GM19397 (cell line): ENCODE results near the gene MGAT4A.

Source experiments
- ATAC-seq: cut with Tn5 transposase; IDR thresholded peaks from one replicate; pipeline ENCODE4 v1.9.1; 2021; ENCODE audit warnings: mild to moderate bottlenecking, moderate library complexity; ENCODE audit not compliant: unreplicated experiment

The MGAT4A gene

DNA sequence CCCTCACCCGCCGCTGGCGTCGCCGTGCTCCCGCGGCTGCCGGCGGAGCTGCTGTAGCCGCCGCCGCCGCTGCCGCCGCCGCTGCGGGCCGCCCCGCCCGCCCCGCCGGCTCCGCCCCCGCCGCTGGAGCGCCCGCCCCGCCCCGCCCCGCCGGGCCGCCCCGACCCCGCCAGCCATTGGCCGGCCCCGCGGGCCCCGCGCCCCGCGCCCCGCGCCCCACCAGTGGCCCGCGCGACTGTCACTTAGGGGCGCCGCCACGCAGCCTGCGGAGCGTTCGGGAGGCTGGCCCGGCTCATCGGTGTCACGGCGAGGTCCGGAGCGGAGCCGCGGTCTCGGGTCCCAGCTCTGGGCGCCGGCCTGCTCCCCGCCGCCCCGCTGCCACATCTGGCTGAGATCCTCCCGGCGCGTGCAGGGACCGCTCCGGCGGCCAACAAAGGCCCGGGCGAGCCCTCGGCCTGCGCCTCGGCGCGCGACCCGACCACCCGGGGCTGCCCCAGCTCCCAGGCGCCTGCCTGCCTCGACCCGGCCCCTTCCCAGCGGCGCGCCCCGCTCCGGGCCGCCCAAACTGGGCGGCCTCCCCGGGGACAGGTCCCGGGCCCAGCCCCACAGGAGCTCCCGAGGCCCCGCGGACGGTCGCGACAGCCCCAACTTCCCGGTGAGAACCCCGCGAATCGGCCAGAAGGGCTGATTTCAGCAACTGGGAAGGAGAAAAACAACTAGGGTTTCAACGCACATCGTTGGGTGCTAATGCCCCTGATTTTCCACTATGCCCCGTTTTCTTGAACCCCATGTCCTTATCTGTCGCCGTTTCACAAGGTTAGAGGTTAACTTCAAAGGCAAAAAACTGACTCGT is at the start of gene MGAT4A:
Gene MGAT4A (minus strand): TSS at position 92 of the 853 bp plus-strand sequence. CDS start 4,800 bp downstream, outside the sequence.
- ATAC-seq, result peak; percentile 84

DNA sequence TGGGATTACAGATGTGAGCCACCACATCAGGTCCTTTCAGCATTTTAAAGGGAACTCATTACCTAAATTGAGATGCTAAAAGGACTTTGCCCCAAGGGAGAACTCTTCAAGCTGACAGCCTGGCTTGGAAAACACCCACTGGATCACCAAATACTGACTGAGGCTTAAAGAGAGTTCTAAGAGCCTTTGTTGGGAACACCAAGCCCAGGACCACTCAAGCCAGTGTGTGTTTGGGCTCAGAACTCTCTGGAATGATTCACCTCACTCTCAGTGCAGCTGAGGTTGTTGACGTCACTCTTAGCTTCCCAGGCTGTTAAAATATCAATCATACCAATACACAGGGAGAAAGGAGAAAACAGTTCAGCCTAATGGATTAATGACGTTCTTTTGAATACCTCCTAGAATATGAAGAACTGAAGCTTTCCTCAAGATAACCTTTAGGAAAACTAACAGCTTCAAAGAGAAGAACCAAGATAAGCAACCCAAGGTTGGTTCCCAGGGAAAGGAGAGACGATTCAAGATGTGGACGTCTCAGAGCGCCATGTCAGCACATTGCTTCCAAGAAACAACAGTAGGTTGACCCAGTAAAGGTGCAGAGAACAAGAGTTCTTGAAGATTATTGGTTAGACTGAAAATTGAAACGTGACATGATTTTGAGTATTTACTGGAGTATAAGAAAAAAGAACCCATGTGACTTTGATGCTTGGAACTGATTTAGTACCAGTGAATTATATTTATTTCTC is 48.0 kb upstream of the MGAT4A start:
- ATAC-seq, result no peak

DNA sequence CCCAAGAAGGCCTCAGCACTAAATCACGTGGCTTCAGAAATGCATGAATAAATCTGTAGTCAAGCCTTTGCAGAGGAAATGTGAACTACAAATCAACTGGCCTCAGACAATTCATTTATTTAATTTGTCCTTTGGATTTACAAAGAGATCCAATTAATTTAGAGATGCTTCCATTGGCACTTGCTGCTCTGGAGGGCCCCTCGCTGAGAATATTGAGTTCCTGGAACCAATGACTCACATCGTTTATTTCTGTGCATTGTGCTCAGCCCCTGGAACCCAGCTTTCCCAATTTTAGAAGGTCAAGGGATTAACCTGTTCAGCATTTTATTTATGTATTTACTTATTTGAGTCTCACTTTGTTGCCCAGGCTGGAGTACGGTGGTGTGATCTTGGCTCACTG is 47.2 kb upstream of the MGAT4A start:
- ATAC-seq, result no peak

DNA sequence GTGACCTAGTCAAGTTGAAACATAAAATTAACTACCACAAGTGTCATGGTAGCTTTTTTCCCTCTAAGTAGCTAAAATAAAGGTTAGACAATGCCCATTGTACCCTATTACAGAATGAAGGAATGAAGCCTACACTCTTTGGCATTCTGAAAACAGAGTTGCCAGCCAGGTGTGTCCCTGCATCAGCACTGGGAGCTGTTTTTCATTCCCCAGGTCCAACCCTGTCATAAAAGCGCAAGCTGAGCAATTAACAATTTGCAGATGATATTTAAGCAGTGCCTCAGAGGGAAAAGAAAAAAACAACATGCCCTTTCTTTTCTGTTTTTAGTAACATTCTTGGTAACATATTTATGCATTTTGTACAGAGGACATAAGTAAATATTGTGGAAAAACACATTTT is 46.8 kb upstream of the MGAT4A start:
- no peak for ATAC-seq

DNA sequence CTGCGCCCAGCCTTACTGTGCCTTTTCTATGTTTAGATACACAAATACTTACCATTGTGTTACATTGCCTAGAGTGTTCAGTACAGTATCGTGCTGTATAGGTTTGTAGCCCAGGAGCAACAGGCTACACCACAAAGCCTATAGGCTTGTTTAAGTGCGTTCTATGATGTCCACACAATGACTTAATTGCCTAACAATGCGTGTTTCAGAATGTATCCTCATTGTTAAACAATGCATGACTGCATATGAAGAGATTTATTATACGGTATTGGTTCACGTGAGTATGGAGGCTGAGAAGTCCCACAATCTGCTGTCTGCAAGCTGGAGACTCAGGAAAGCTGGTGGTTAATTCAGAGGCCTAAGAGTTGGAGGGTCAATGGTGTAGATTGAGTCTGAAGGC is 46.1 kb upstream of the MGAT4A start:
- no peak for ATAC-seq

DNA sequence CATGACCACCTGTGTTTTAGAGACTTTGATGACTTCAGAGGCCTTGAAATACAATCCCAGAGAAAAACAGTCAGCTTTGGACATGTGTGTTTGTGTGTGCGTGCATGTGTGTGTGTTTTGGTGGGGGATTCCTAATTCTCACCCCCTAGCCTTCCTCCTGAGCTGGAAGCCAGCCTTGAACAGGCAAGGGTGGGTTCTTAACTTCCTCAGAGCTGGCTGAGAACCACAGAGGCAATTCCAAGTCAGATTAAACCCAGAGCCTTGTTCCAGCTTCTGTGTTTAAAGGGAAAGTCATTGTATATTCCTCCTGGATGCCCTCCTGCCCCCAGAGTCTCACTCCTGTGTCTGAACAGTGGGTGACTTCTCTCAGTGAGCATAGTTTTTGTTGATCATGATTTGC is 45.2 kb upstream of the MGAT4A start:
- ATAC-seq, result no peak

DNA sequence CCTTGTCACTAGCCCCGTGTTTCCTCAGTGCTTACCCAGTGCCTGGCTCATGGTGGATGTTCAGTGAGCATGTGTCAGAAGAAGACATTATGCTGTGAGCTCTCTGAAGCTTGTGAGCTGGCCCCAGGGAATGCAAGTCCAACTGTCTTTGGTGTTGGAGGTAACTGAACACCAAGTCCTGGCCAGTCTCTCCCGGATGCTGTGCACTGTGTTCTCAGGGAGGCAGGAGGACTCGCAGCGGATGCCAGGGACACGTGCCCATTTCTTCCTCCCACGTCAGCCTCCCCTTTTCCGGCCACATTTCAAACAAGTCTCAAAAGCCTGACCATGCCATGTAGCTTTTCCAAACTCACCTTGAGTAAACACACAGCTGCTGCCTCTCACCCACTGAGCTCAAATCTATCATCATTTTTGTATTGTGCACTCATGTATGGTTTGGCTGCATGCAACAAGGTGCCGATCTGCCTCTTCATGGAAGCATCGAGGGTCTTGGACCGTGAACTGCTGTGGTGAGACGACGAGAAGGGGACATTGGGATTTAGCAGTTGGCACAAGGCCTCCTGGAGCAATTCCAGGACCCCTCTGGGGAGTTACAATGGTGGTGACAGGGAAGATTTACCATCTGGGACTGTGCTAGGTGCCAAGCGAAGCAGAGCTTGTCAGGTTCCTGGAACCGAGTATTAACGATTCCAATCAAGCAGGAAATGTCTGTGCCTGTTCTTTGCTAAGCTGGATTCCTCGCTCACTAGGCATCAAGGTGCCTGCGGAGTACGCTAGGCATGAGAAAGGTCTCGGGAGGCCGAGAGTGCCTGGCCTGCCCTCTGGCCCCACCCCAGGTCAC is 44.4 kb upstream of the MGAT4A start:
- no peak for ATAC-seq

DNA sequence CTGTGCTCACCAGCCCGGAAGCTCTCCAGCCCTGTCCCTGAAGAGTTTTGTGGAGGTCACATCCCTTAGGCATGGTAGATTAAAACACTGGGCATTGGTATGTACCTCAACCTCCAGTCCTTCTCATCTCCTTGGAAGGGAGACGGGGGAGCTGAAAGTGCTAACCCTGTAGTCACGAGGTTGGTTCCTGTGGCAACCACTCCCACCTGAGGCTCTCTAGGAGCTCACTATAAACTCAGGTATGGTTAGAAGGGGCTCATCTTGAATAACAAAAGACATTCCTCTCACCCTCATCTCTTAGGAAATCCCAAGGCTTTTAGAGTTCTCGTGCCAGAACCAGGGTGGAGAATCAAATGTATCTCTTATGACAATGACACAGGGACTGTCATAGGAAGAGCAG is 43.0 kb upstream of the MGAT4A start:
- ATAC-seq, result no peak

DNA sequence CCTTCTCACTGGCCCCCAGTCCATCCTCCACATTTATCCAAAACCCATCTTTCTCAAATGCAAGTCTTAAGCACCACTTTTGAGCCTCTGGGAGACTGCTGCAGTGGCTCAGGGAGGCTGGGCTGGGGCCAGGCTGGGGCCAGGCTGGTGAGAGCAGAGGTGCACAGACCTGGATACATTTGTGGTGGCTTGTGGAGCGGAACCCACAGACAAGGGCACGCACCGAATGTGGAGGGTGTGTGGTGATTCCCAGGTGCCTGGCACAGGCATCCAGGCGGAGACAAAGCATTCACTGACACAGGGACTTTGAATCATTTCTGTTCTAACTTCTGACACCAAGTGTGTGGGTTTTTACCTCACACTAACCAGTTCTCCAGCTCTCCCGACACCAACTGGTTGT is 42.2 kb upstream of the MGAT4A start:
- no peak for ATAC-seq

DNA sequence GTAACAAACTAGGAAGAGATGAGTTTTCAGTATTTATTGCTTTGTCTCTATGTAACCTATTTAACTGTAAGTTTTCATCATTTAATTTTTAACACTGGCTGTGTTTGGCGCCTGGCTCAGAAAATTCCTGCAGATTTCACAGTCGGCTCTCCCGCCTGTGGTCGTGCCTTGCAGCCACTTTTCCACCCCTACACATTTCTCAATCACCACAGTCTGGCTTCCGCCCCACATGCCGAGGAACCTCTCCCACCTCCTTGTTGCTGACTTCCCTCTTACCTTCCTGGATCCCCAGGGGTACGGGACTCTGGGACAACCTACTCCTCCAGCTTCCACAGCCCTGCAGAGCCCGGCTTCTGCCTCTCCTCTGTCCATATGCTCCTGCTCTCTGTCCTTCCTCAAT is 41.6 kb upstream of the MGAT4A start:
- no peak for ATAC-seq

DNA sequence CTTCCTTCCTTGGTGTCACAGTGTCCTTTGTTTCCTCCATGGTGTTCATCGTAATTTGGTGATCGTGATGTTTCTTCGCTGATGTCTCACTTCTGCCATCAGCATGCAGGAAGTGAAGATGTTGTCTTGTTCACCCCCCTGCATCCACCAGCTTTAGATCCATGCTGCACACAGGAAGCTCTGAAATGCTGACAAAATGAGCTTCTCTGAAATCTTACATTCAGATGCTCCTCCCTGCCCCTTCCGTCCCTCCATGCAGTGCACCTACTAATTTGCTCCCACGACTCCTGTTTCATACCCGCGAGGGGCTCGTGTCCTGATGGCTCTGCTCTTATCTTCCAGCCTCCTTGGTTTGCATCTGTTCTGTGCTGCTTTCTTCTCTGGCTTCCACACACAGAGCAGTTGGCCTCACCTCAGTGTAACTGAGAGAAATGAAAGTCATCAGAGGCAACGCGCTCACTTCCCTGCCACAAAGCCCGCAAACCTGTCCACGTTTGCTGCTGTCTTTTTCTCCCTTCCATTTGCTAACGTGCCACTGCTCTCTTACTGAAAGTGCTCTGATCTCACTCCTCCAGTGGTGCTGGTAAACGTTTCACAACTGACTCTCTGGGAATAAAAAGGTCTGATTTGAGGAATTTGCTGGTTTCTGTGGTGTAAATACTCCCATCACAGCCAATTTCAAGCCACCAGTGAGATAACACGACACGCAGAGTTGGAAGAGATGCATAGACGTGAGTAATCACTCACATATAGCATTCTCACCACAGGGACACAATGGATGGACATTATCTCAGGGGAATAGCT is 41.0 kb upstream of the MGAT4A start:
- no peak for ATAC-seq

DNA sequence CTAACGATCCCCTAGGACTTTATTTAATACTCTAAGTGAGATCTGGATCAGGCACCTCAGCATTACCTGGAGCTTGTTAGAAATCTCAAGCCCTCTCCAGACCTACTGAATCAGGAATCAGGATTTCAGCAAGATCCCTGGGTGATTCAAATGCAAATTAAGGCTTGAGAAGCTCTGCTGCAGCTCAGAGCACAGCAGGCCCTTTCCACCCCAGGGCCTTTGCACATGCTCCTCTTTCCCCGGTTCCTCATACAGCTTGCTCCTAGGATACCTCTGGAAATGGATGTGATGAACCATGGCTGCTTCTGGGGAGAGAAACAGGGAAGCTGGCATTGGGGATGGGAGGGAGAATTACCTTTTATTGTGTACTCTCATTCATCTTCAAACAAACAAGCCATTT is 40.3 kb upstream of the MGAT4A start:
- no peak for ATAC-seq

DNA sequence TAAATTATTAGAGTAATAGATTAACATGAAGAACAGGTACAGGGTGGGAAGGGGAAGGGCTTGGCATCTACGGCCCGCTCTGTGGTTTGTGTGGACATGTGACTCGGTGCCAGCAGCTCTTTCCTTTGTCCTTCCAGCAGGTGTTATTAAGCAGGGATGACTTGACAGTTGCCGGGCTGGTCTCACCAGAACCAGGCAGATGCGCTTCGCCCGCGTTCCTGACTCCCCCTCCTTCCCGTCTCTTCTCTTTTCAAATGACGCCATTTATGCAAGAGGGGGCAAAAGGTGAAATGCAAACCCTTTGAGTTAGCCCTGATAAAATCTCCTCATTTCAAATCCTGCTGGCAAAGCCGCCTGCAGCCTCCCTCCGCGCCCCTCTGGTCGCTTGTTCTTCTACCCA is 38.9 kb upstream of the MGAT4A start:
- no peak for ATAC-seq

DNA sequence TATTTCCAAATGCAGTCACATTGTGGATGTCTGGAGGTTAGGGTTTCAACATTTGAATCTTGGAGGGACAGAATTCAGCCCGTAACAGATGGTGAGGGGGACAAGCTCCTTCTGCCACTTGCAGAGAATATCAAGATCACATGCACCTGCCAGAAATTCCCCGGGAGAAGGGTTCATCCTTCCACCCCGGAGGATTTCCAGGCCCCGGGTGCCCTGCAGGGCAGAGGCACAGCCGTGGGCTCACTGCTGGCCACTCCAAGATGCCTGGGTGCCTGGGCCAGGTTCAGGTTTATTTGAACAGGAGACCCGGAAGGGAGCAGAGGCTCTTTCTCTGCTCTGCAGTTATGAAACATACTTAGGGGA is 38.2 kb upstream of the MGAT4A start:
- ATAC-seq, result no peak

DNA sequence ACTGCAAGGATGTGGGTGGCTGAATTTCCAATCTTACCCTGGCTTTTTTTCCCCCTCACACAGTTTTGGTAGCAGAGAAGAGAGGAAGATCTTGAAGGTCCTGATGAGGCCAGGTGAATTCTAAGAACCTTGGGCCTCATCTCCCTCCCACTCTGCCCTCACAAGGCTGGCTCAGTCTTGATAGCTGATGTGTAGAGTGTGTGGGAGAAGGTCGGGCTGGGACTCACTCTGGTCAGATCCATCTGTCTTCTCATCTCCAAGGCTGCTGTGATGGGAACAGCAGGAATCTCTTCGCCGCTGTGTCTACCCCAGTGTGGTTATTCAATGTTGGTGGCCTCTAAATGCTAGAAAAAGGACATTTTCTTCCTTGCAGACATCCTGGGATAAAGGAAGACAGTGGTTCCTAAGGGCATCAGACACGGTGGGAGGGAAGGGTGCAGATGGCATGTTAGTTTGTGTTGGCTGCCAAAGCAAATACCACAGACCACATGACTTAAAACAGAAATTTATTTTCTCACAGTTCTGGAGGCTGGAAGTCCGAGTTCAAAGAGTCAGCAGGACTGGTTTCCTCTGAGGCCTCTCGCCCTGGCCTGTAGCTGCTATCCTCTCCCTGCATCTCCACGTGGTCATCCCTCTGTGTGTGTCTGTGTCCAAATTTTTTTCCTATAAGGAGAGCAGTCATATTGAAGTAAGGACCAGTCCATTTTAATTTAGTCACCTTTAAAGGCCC is 37.6 kb upstream of the MGAT4A start:
- ATAC-seq, result no peak

DNA sequence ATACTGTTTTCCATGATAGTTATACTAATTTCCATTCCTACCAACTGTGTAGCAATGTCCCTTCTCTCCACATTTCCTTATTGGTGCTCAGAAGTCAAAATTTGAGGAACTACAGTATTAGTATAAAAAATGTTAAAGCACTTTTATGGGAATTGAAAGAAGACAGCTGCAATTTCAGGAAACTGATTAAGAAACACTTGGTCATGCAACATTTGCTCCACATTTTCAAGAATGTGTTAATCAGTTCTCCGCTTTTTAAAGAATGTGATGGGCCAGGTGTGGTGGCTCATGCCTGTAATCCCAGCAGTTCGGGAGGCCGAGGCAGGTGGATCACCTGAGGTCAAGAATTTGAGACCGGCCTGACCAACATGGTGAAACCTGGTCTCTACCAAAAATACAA is 33.6 kb upstream of the MGAT4A start:
- no peak for ATAC-seq

DNA sequence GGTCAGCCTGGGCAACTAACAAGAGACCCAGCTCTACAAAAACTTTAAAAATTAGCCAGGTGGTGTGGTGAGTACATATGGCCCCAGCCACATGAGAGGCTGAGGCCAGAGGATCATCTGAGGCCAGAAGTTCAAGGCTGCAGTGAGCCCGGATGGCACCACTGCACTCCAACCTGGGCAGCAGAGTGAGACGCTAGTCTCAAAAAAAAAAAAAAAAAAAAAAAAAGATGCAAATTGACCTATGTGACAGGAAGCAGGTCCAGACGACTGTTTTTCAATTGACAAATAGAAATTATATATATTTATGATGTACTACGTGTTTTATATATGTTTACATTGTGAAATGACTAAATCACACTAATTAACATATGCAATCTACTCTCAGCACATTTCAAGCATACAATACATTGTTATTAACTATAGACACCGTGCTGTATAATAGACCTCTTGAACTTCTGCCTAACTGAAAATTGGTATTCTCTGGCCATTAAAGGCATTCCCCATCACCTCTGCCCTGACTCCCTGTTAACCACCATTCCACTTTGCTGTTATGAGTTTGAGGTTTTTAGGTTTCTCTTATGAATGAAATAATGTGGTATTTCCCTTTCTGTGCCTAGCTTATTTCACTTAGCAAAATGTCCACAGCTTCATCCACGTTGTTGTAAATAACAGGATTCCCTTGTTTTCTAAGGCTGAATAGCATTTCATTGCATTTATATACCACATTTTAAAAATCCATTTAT is 32.4 kb upstream of the MGAT4A start:
- no peak for ATAC-seq

DNA sequence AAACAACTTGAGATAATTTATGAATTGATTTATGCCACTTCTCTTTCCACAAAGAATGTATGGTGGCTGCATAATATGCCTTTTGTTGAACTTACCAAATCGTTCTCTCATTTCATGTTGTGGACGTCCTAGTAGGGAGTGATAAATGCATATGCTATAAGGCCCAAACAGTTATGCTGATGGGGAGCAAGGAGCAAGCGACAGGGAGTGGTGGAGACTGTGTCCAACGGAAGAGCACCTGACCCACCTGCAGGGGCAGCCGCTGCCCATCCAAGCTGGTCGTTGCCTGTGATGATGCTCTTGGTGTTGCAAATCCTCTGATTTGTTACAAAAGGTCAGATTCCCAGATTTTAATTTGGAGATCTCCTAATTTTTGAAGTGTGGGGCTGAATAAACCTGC is 31.0 kb upstream of the MGAT4A start:
- no peak for ATAC-seq

DNA sequence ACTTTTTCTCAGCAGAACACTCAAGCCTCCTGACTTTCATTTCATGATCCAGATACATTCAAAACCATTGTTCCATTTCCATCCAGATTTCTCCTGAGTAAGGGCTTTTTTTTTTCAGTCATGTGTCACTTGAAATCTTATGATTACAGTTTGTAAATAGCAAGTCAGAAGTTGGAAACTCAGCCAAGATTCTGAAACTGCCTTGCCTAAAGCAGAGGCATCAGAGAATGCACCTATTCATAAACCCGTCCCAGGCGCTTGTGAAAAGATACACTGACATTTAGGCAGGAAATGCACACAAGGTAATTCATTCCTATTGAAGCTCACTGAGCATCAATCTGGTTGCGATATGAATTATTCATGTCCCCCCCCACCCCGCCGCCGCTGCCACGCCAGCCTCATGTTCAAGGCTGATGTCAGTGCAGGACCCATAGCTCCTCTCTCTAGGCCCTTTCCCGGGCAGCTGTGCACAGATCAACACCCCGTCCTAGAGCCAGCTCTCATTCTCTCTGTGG is 30.4 kb upstream of the MGAT4A start:
- ATAC-seq, result no peak
